Measurements from ENCODE around the gene SPTY2D1. TPM values are rescaled to one million over a fixed set of nuclear protein-coding genes. Genes with fewer than 3 reads are reported as not detected.

The SPTY2D1 gene
- total RNA-seq, 1 donor from 2014 or later: 12.3 TPM

GRCh38 chr11:18590571-18590970 is 43.6 kb downstream of the SPTY2D1 start:
- Histone ChIP-seq H3K4me1 (peaks cover 16% of the 10 kb centered on the region), H3K36me3 (no peaks in the 10 kb centered on the region), H3F3A (ENCODE audit: low read depth) (peaks cover 4% of the 10 kb centered on the region), H2AFZ (replicated peaks) (no peak overlapping the region), H3K27ac (no peak overlapping the region), H3K9me3 (ENCODE audit: low read depth) (no peaks in the 10 kb centered on the region), H4K20me1 (ENCODE audit: low read depth) (peaks cover 8% of the 10 kb centered on the region), H3K9ac (peak overlapping the region; percentile 3), H3K27me3 (no peaks in the 10 kb centered on the region), H3K79me2 (ENCODE audit: low read depth) (peaks cover 68% of the 10 kb centered on the region), H3K4me2 (peak overlapping the region; percentile 81), H3K4me3 (peak overlapping the region; percentile 67)
- no peaks in the 10 kb centered on the region for H3K9me3 Mint-ChIP-seq
- no peak for DNase-seq (ENCODE audit: low spot score)
- no peaks in the 10 kb centered on the region for H3K27me3 Mint-ChIP-seq (ENCODE audit: insufficient read depth, low read depth)
- no peak overlapping the region for H3K27ac Mint-ChIP-seq
- H3K4me1 Mint-ChIP-seq: peaks cover 12% of the 10 kb centered on the region
- H3K36me3 Mint-ChIP-seq: no peaks in the 10 kb centered on the region
- TF ChIP-seq EZH2 (IDR thresholded peaks at IDR 0.05): no peak
- no peak for TF ChIP-seq EZH2phosphoT487 (IDR thresholded peaks at IDR 0.05)
- no peak for TF ChIP-seq CTCF (IDR thresholded peaks at IDR 0.05)
- H3K4me3 Mint-ChIP-seq: no peak overlapping the region

GRCh38 chr11:18588297-18589252 is 45.6 kb downstream of the SPTY2D1 start, which contains the start of gene UEVLD:
UEVLD (minus strand) TSS chr11:18588734; CDS start chr11:18588654, 80 bp downstream.
- peak within 1 kb of the TSS; percentile 67 for H3K4me3 ChIP-seq
- peaks cover 4% of the 10 kb centered on the region for H3F3A ChIP-seq (ENCODE audit: low read depth)
- Mint-ChIP-seq H3K4me1 (peaks cover 12% of the 10 kb centered on the region), H3K27me3 (ENCODE audit: insufficient read depth, low read depth) (peaks cover 2% of the 10 kb centered on the region), H3K36me3 (no peaks in the 10 kb centered on the region), H3K4me3 (no peak within 1 kb of the TSS), H3K27ac (no peak within 1 kb of the TSS), H3K9me3 (no peaks in the 10 kb centered on the region)
- H3K9me3 ChIP-seq (ENCODE audit: low read depth): no peaks in the 10 kb centered on the region
- H3K9ac ChIP-seq: peak within 1 kb of the TSS; percentile 68
- H3K79me2 ChIP-seq (ENCODE audit: low read depth): peaks cover 65% of the 10 kb centered on the region
- peaks cover 16% of the 10 kb centered on the region for H3K4me1 ChIP-seq
- H3K27me3 ChIP-seq: no peaks in the 10 kb centered on the region
- H3K36me3 ChIP-seq: no peaks in the 10 kb centered on the region
- peak within 1 kb of the TSS; percentile 81 for H3K4me2 ChIP-seq
- peak; percentile 93 for DNase-seq (ENCODE audit: low spot score)
- TF ChIP-seq EZH2 (IDR thresholded peaks at IDR 0.05) (peak; percentile 40), CTCF (IDR thresholded peaks at IDR 0.05) (no peak), EZH2phosphoT487 (IDR thresholded peaks at IDR 0.05) (no peak)
- peak within 1 kb of the TSS; percentile 96 for H2AFZ ChIP-seq (replicated peaks)
- no peak within 1 kb of the TSS for H3K27ac ChIP-seq
- peaks cover 8% of the 10 kb centered on the region for H4K20me1 ChIP-seq (ENCODE audit: low read depth)

GRCh38 chr11:18581825-18582224 is 52.3 kb downstream of the SPTY2D1 start:
- no peaks in the 10 kb centered on the region for H3K27me3 ChIP-seq
- Mint-ChIP-seq H3K9me3 (no peaks in the 10 kb centered on the region), H3K27ac (no peak overlapping the region), H3K36me3 (no peaks in the 10 kb centered on the region), H3K4me1 (no peaks in the 10 kb centered on the region), H3K27me3 (ENCODE audit: insufficient read depth, low read depth) (peaks cover 2% of the 10 kb centered on the region), H3K4me3 (no peak overlapping the region)
- DNase-seq (ENCODE audit: low spot score): no peak
- peaks cover 2% of the 10 kb centered on the region for H3K79me2 ChIP-seq (ENCODE audit: low read depth)
- no peaks in the 10 kb centered on the region for H3F3A ChIP-seq (ENCODE audit: low read depth)
- no peaks in the 10 kb centered on the region for H3K9me3 ChIP-seq (ENCODE audit: low read depth)
- no peak overlapping the region for H3K4me2 ChIP-seq
- H3K27ac ChIP-seq: no peak overlapping the region
- no peak overlapping the region for H3K9ac ChIP-seq
- no peaks in the 10 kb centered on the region for H3K36me3 ChIP-seq
- TF ChIP-seq CTCF (IDR thresholded peaks at IDR 0.05) (no peak), EZH2 (IDR thresholded peaks at IDR 0.05) (no peak), EZH2phosphoT487 (IDR thresholded peaks at IDR 0.05) (no peak)
- no peak overlapping the region for H3K4me3 ChIP-seq
- H2AFZ ChIP-seq (replicated peaks): no peak overlapping the region
- no peaks in the 10 kb centered on the region for H3K4me1 ChIP-seq
- no peaks in the 10 kb centered on the region for H4K20me1 ChIP-seq (ENCODE audit: low read depth)
